Nephron (organoid): Measurements from ENCODE around the gene DMXL1.

Experiments used
- H3K27ac Mint-ChIP-seq, 3 experiments: 2 replicates each; pipeline ENCODE4 v1.8.0; 2020; ENCODE audit warnings: mixed read lengths in 3 of 3, mild to moderate bottlenecking in 2 of 3, moderate library complexity in 1 of 3
- H3K27me3 Mint-ChIP-seq: 2 replicates; pipeline ENCODE4 v1.8.0; 2021; ENCODE audit warnings: low read depth, mild to moderate bottlenecking, moderate library complexity, mixed read lengths
- H3K36me3 Mint-ChIP-seq: 2 replicates; pipeline ENCODE4 v1.8.0; 2020; ENCODE audit warnings: low read depth, mixed read lengths
- H3K4me1 Mint-ChIP-seq: 2 replicates; pipeline ENCODE4 v1.8.0; 2020; ENCODE audit warnings: mixed read lengths
- H3K4me3 Mint-ChIP-seq, 3 experiments: 2 replicates each; pipeline ENCODE4 v1.8.0; 2020; ENCODE audit warnings: mild to moderate bottlenecking in 3 of 3, mixed read lengths in 3 of 3, moderate library complexity in 2 of 3
- H3K9me3 Mint-ChIP-seq: 2 replicates; pipeline ENCODE4 v1.8.0; 2020; ENCODE audit warnings: mixed read lengths
- TF ChIP-seq, protein P1 (sequence below), 3 experiments: fragments of 200-600 bp; sonication (generic); IDR thresholded peaks; one replicate each; pipeline ENCODE4 v1.5.0; 2021; ENCODE audit warnings: antibody characterized with exemption in 3 of 3; ENCODE audit not compliant: unreplicated experiment in 3 of 3

The DMXL1 gene

DNA sequence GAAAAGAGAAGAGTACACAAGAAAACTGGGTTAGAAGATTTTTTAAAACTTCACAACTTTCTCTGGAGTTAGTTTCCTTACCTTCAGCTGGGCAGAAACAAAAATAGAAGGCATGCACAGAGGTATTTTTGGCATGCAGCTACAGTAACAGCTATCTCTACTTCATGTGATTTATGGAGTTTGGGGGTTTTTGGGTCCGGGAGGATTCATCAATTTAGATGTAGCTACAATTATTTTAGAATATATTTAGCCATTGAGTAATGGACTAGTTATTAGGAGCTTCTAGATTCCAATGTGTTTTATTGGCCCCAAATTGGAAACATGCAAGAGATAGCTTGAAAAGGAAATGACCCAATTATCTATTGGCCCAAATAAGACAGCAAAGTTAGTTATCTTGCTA, 193.3 kb downstream of the DMXL1 start:
- peaks cover 18% of the 10 kb centered on the region for H3K9me3 Mint-ChIP-seq
- H3K4me1 Mint-ChIP-seq, result peaks cover 7% of the 10 kb centered on the region
- H3K36me3 Mint-ChIP-seq, result no peaks in the 10 kb centered on the region
- no peak overlapping the region for H3K4me3 Mint-ChIP-seq
- H3K27me3 Mint-ChIP-seq, result peaks cover 3% of the 10 kb centered on the region
- TF ChIP-seq, protein P1, sequence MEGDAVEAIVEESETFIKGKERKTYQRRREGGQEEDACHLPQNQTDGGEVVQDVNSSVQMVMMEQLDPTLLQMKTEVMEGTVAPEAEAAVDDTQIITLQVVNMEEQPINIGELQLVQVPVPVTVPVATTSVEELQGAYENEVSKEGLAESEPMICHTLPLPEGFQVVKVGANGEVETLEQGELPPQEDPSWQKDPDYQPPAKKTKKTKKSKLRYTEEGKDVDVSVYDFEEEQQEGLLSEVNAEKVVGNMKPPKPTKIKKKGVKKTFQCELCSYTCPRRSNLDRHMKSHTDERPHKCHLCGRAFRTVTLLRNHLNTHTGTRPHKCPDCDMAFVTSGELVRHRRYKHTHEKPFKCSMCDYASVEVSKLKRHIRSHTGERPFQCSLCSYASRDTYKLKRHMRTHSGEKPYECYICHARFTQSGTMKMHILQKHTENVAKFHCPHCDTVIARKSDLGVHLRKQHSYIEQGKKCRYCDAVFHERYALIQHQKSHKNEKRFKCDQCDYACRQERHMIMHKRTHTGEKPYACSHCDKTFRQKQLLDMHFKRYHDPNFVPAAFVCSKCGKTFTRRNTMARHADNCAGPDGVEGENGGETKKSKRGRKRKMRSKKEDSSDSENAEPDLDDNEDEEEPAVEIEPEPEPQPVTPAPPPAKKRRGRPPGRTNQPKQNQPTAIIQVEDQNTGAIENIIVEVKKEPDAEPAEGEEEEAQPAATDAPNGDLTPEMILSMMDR (IDR thresholded peaks at IDR 0.05; ENCODE audit: unreplicated experiment in 3 of 3), result no peak
- H3K27ac Mint-ChIP-seq, result no peak overlapping the region

DNA sequence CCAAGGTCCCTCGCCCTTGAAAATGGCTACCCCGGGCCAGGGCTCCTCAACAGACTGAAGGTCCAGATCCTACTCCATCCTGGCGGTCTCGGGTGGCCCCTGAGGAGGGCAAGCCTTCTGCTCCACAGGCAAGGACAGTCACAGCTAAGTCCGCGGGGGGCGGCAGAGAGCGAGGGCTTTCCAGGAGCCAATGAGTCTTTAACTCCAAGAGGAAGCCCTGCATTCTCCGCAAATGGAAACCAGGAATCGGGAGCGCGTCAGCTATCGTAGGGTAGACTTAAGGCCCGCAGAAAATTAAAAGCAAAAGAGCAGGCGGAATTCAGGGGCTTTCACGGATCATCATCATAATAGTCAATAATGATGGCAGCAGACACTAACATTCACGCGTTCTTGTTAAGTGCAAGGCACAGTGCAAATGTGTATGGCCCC, 197.1 kb downstream of the DMXL1 start:
- Mint-ChIP-seq H3K27ac (peak overlapping the region; percentile 65 to 90 (median 89)), H3K9me3 (peaks cover 4% of the 10 kb centered on the region), H3K4me1 (peaks cover 7% of the 10 kb centered on the region), H3K27me3 (no peaks in the 10 kb centered on the region), H3K4me3 (peak overlapping the region; percentile 91 to 96 (median 95)), H3K36me3 (no peaks in the 10 kb centered on the region)
- TF ChIP-seq, protein P1 (IDR thresholded peaks at IDR 0.05; ENCODE audit: unreplicated experiment in 3 of 3), result no peak

DNA sequence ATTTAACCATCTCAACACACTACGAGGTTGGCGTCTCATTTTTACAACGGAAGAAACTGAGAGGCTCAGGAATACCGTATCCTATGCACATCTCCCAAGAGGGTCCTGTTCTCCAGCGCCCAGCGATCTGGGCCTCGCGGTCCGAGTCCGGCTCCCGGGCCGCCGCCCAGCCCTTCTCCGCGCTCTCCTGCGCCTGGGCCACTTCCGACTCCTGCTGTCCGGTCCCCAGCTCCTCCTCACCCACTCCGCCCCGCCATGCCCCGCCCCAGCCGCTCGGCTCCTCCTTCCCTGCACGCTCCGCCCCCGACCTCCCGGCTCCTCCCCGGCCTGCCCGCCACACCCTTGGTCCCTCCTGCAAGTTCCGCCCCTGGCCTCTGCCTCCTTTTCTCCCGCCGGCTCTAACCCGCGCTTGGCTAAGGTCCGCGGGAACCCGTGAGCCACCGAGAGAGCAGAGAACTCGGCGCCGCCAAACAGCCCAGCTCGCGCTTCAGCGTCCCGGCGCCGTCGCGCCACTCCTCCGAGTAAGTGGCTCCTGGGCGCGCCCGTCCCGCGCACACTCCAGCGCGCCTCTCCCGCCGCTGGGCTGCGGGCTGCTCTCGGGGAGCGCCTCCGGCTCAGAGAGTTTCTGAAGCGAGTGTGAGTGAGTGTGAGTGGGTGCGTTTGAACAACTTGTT, 197.6 kb downstream of the DMXL1 start:
- TF ChIP-seq, protein P1 (IDR thresholded peaks at IDR 0.05; ENCODE audit: unreplicated experiment in 3 of 3), result no peak
- no peaks in the 10 kb centered on the region for H3K9me3 Mint-ChIP-seq
- no peaks in the 10 kb centered on the region for H3K27me3 Mint-ChIP-seq

DNA sequence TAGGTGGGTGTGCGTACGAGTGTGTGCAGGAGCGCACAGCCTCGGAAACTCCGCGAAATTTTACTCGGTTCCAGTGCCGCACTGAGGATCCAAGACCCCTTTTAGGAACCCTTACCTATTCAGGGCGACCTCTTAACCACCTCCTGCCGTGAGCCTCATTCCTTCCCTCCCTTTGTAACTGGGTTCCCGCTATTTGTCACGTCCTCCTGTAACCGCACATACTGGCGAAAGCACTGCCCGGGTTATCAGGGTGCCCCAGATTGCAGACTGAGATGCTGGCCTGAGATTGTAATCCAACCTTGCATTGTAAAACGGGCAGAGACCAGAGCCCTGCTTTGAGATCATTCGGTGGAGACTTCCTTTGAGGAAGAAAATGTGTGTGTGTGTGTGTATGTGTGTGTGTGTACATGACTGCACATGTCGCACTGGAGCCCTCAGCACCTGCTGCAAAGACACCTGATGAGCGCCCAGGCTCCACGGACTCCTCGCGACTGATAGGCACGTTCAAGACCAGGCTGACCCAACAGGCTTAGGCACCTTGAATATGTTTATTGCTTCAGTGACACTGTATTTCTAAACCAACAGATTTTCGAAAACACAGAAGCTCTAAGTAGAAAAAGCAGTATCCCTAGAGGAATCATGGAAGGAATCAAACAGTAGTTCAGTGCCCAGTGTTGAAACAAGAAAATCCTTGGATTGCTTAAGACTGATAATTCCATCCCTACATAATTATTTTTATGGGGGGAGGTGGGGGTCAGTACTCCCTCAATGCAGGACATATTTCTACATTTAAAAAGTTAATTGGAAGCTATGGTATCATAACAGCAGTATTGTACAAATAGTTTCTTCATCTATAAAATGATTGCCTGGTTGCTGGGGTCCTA, 198.4 kb downstream of the DMXL1 start:
- Mint-ChIP-seq H3K9me3 (no peaks in the 10 kb centered on the region), H3K4me1 (peaks cover 7% of the 10 kb centered on the region), H3K27ac (peak overlapping the region; percentile 56 to 90 (median 62)), H3K27me3 (no peaks in the 10 kb centered on the region), H3K36me3 (no peaks in the 10 kb centered on the region), H3K4me3 (peak overlapping the region; percentile 91 to 96 (median 95))
- TF ChIP-seq, protein P1 (IDR thresholded peaks at IDR 0.05; ENCODE audit: unreplicated experiment in 3 of 3), result no peak

More for the DNA sequence above, 197.6 kb downstream of the DMXL1 start:
- Mint-ChIP-seq H3K27ac (peak overlapping the region; percentile 65 to 90 (median 89)), H3K4me3 (peak overlapping the region; percentile 91 to 96 (median 95)), H3K4me1 (peaks cover 11% of the 10 kb centered on the region), H3K36me3 (no peaks in the 10 kb centered on the region)

DNA sequence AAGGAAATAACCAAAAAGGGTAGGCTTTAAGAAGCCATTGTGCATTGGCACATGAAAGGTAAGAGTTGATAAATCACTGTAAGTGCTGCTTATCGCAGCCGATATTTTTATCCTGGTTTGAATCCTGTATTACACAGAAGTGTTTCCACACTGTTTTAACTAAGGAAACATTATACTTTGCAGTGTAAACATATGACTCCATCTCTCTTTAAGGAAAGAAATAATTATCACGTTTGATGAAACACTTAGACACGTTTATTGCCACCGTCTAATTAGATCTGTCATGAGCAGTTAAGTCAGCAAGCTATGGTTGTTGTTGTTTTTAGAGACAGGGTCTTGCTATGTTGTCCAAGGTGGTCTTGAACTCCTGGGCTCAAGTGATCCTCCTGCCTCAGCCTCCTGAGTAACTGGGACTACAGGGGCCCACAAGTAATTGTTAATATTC, 199.3 kb downstream of the DMXL1 start:
- Mint-ChIP-seq H3K27ac (no peak overlapping the region), H3K4me1 (peaks cover 4% of the 10 kb centered on the region), H3K9me3 (no peaks in the 10 kb centered on the region), H3K27me3 (no peaks in the 10 kb centered on the region), H3K4me3 (peak overlapping the region; percentile 61 to 91 (median 66)), H3K36me3 (no peaks in the 10 kb centered on the region)
- TF ChIP-seq, protein P1 (IDR thresholded peaks at IDR 0.05; ENCODE audit: unreplicated experiment in 3 of 3), result no peak
